CD4-positive, alpha-beta T cell (primary cell): ENCODE data around the gene RNF150. TPM values are rescaled to one million over a fixed set of nuclear protein-coding genes. Genes with fewer than 3 reads are reported as not detected.

Experiments used
- ATAC-seq: fragments of 200-7000 bp; cut with Tn5 transposase; one replicate; pipeline ENCODE4 v1.10.0; 2022; ENCODE audit warnings: mild to moderate bottlenecking; ENCODE audit not compliant: poor library complexity
- CTCF ChIA-PET: fragments of 350-600 bp; sonication (Branson Sonifier 250); formaldehyde crosslinking; loops from one replicate; lab custom pipeline; 2021; ENCODE audit warnings: antibody characterized with exemption, inconsistent platforms; lab: Charles Lee
- POLR2A ChIA-PET: fragments of 350-600 bp; sonication (Branson Sonifier 250); formaldehyde crosslinking; loops from one replicate; lab custom pipeline; 2021; ENCODE audit warnings: antibody characterized with exemption, inconsistent platforms; lab: Charles Lee
- DNase-seq, 14 experiments: peaks; one replicate each; pipeline ENCODE4 v3.0.0-alpha.2; 2013 to 2020; ENCODE audit warnings: mixed read lengths in 2 of 14
- H3K27ac ChIP-seq, 2 donors: one replicate each; pipeline versions ENCODE4 v1.5.1 to v1.7.0; 2013; ENCODE audit warnings: low read length in 2 of 2, low read depth in 1 of 2, mild to moderate bottlenecking in 1 of 2
- H3K27me3 ChIP-seq, 2 experiments: 1 replicate in 1 of 2; 2 replicates in 1 of 2; pipeline versions ENCODE4 v1.6.1 to v1.7.0; 2013; ENCODE audit warnings: low read length in 2 of 2, control low read depth in 1 of 2, mild to moderate bottlenecking in 1 of 2, moderate library complexity in 1 of 2; ENCODE audit not compliant: insufficient read depth in 2 of 2, control insufficient read depth in 1 of 2
- H3K36me3 ChIP-seq: one replicate; pipeline ENCODE4 v1.6.1; 2013; ENCODE audit warnings: low read length, control low read depth; ENCODE audit not compliant: insufficient read depth
- H3K4me1 ChIP-seq: one replicate; pipeline ENCODE4 v1.6.1; 2013; ENCODE audit warnings: low read length, control low read depth; ENCODE audit not compliant: insufficient read depth
- H3K4me3 ChIP-seq: one replicate; pipeline ENCODE4 v1.5.1; 2013; ENCODE audit warnings: mild to moderate bottlenecking, low read length, moderate library complexity
- H3K9me3 ChIP-seq, 2 experiments: 1 replicate in 1 of 2; 2 replicates in 1 of 2; pipeline versions ENCODE4 v1.6.1 to v1.7.0; 2013; ENCODE audit warnings: low read length in 2 of 2, mild to moderate bottlenecking in 2 of 2, control low read depth in 1 of 2, moderate library complexity in 1 of 2; ENCODE audit not compliant: control insufficient read depth in 1 of 2, insufficient read depth in 1 of 2
- H3K27ac Mint-ChIP-seq: one replicate; pipeline ENCODE4 v1.8.0; 2020; ENCODE audit warnings: mixed read lengths
- H3K27me3 Mint-ChIP-seq: one replicate; pipeline ENCODE4 v1.8.0; 2021; ENCODE audit warnings: mixed read lengths
- H3K36me3 Mint-ChIP-seq: one replicate; pipeline ENCODE4 v1.8.0; 2021; ENCODE audit warnings: low read depth, mixed read lengths
- H3K4me1 Mint-ChIP-seq: one replicate; pipeline ENCODE4 v1.8.0; 2021; ENCODE audit warnings: low read depth, mixed read lengths
- H3K4me3 Mint-ChIP-seq: one replicate; pipeline ENCODE4 v1.8.0; 2020; ENCODE audit warnings: mild to moderate bottlenecking, mixed read lengths
- H3K9me3 Mint-ChIP-seq: one replicate; pipeline ENCODE4 v1.8.0; 2020; ENCODE audit warnings: mixed read lengths
- CTCF ChIP-seq: fragments of 200-600 bp; IDR thresholded peaks from one replicate; pipeline ENCODE4 v1.8.0; 2022; ENCODE audit warnings: antibody characterized with exemption, mild to moderate bottlenecking
- intact Hi-C, 2 experiments: fragments of 100-400 bp; cut with DNase I in 1 of 2; cut with micrococcal nuclease in 1 of 2; formaldehyde crosslinking; loops; one replicate each; pipeline versions ENCODE4 v1.15.1 to v1.9.0; 2023 to 2025; cut with DNase I, micrococcal nuclease
- total RNA-seq, 174 experiments: library from RNA in 2 of 174; stranded (reverse) in 2 of 174; gene quantifications; one replicate each; pipeline ENCODE4 v1.2.3 and lab custom pipeline; 2021 to 2026

RNF150 gene
- total RNA-seq, 2 experiments from 2014 or later, result not detected

DNA sequence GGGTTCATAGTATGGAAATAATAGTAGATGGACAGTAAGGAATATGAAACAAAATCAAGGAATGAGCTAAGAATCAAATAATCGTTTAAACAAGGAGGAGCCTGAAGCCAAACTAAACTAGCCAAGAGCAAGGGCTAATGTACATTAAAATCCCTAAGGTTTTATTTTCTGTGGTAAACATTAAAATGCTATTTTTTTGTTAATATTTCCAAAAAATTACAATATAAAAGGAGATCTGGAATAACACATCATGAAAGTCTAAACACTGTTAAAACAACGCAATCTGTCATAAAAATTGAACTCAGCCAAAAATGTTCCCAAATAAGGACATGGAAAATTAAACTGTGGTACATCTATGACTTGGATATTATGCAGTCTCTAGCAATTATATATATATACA lies 188.2 kb downstream of the RNF150 start:
- Mint-ChIP-seq H3K36me3 (no peaks in the 10 kb centered on the region), H3K4me1 (no peaks in the 10 kb centered on the region), H3K27me3 (no peaks in the 10 kb centered on the region), H3K9me3 (no peaks in the 10 kb centered on the region), H3K4me3 (no peak overlapping the region), H3K27ac (no peak overlapping the region)
- H3K4me3 ChIP-seq, result no peak overlapping the region
- no peak for TF ChIP-seq CTCF
- no peaks in the 10 kb centered on the region for H3K36me3 ChIP-seq
- CTCF ChIA-PET, result no interaction called here
- ATAC-seq, result no peak
- H3K4me1 ChIP-seq, result no peaks in the 10 kb centered on the region
- no peak for DNase-seq
- no peaks in the 10 kb centered on the region for H3K27me3 ChIP-seq
- intact Hi-C loops, result no loop called here
- POLR2A ChIA-PET, result no interaction called here
- no peaks in the 10 kb centered on the region for H3K9me3 ChIP-seq
- H3K27ac ChIP-seq, result no peak overlapping the region

- no peak overlapping the region for H3K27ac Mint-ChIP-seq
- no peak overlapping the region for H3K4me3 Mint-ChIP-seq
- no peaks in the 10 kb centered on the region for H3K4me1 Mint-ChIP-seq
- H3K9me3 Mint-ChIP-seq, result no peaks in the 10 kb centered on the region
- POLR2A ChIA-PET, result no interaction called here
- Histone ChIP-seq H3K36me3 (no peaks in the 10 kb centered on the region), H3K4me1 (no peaks in the 10 kb centered on the region), H3K9me3 (no peaks in the 10 kb centered on the region), H3K27me3 (no peaks in the 10 kb centered on the region), H3K4me3 (no peak overlapping the region), H3K27ac (no peak overlapping the region)
- CTCF ChIA-PET, result no interaction called here
- TF ChIP-seq CTCF, result no peak
- no peaks in the 10 kb centered on the region for H3K36me3 Mint-ChIP-seq
- DNase-seq, result no peak
- no peaks in the 10 kb centered on the region for H3K27me3 Mint-ChIP-seq
- intact Hi-C loops, result no loop called here
- no peak for ATAC-seq
Measured at GRCh38 chr4:140944572-140944971, 188.7 kb downstream of the RNF150 start.

DNA sequence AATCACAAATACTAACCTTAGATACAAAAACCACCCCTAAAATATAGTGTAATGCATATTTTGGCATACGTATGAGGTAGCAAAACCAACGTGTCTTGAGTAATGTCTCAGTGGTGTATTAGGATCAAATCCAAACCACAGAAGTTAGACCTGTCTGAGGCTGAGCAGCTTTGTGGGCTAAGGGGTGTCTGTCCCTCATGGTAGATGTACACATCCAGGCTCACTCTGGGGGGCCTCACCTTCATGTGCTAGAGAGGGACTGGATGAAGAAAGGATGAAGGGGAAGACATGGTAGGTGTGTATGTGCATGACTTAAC lies 189.1 kb downstream of the RNF150 start:
- Histone ChIP-seq H3K36me3 (no peaks in the 10 kb centered on the region), H3K27me3 (no peaks in the 10 kb centered on the region), H3K27ac (no peak overlapping the region), H3K4me1 (no peaks in the 10 kb centered on the region), H3K9me3 (no peaks in the 10 kb centered on the region), H3K4me3 (no peak overlapping the region)
- POLR2A ChIA-PET, result no interaction called here
- no peaks in the 10 kb centered on the region for H3K27me3 Mint-ChIP-seq
- H3K4me3 Mint-ChIP-seq, result no peak overlapping the region
- DNase-seq (no peak), ATAC-seq (no peak)
- no peaks in the 10 kb centered on the region for H3K4me1 Mint-ChIP-seq
- no peak overlapping the region for H3K27ac Mint-ChIP-seq
- intact Hi-C loops, result no loop called here
- CTCF ChIA-PET, result no interaction called here
- TF ChIP-seq CTCF, result no peak
- H3K36me3 Mint-ChIP-seq, result no peaks in the 10 kb centered on the region
- no peaks in the 10 kb centered on the region for H3K9me3 Mint-ChIP-seq
